Right atrium auricular region (tissue), 2 donors: ENCODE data around the gene CACNG1. TPM values are rescaled to one million over a fixed set of nuclear protein-coding genes. Genes with fewer than 3 reads are reported as not detected.

Experiments
- DNase-seq: peaks from one replicate; pipeline ENCODE4 v3.0.0-alpha.2; 2019; ENCODE audit warnings: low spot score
- H3K27ac ChIP-seq, 2 donors: fragments of 200-600 bp; sonication (generic); 1 replicate in 1 of 2; 2 replicates in 1 of 2; pipeline ENCODE4 v1.5.1; 2016 to 2019
- H3K27me3 ChIP-seq, 2 donors: fragments of 200-600 bp; sonication (generic); one replicate each; pipeline versions ENCODE4 v1.5.1 to v1.6.0; 2017 to 2019
- H3K36me3 ChIP-seq: fragments of 200-600 bp; sonication (generic); one replicate; pipeline ENCODE4 v1.5.1; 2016
- H3K4me1 ChIP-seq, 2 donors: fragments of 200-600 bp; sonication (generic); one replicate each; pipeline versions ENCODE4 v1.5.1 to v1.6.0; 2017 to 2019
- H3K4me3 ChIP-seq, 2 donors: fragments of 200-600 bp; sonication (generic); 1 replicate in 1 of 2; 2 replicates in 1 of 2; pipeline ENCODE4 v1.5.1; 2017 to 2019; ENCODE audit warnings: mild to moderate bottlenecking in 1 of 2, moderate library complexity in 1 of 2
- H3K9me3 ChIP-seq, 2 donors: fragments of 200-600 bp; sonication (generic); one replicate each; pipeline ENCODE4 v1.5.1; 2019
- CTCF ChIP-seq, 2 donors: fragments of 200-600 bp; sonication (generic); IDR thresholded peaks; one replicate each; pipeline ENCODE4 v1.5.1; 2019; ENCODE audit warnings: antibody characterized with exemption in 2 of 2
- total RNA-seq, 2 donors: library from RNA; depleted of rRNA; stranded (reverse); fragments of >200 nt; gene quantifications; one replicate each; pipeline ENCODE4 v1.1.0, GENCODE V29; 2016

CACNG1 gene
- total RNA-seq, 2 donors from 2014 or later, result not detected

GRCh38 chr17:67055811-67056745 lies 11.7 kb downstream of the CACNG1 start:
- Histone ChIP-seq H3K27ac (no peak overlapping the region), H3K4me3 (no peak overlapping the region), H3K4me1 (peaks cover 0 to 7% of the 10 kb centered on the region in 2 donors), H3K27me3 (no peaks in the 10 kb centered on the region), H3K36me3 (no peaks in the 10 kb centered on the region), H3K9me3 (no peaks in the 10 kb centered on the region)
- DNase-seq, result no peak
- TF ChIP-seq CTCF (IDR thresholded peaks at IDR 0.05), result no peak

GRCh38 chr17:67056746-67057490 lies 12.6 kb downstream of the CACNG1 start:
- peak; percentile 40 for DNase-seq
- H3K27ac ChIP-seq, result no peak overlapping the region

GRCh38 chr17:67058036-67058435 lies 13.7 kb downstream of the CACNG1 start:
- no peak for DNase-seq
- Histone ChIP-seq H3K36me3 (no peaks in the 10 kb centered on the region), H3K9me3 (no peaks in the 10 kb centered on the region), H3K4me3 (no peak overlapping the region), H3K4me1 (peaks cover 0 to 7% of the 10 kb centered on the region in 2 donors), H3K27me3 (no peaks in the 10 kb centered on the region), H3K27ac (no peak overlapping the region)
- TF ChIP-seq CTCF (IDR thresholded peaks at IDR 0.05), result no peak

More at GRCh38 chr17:67056746-67057490, 12.6 kb downstream of the CACNG1 start:
- no peak for TF ChIP-seq CTCF (IDR thresholded peaks at IDR 0.05)
- no peaks in the 10 kb centered on the region for H3K9me3 ChIP-seq
- H3K27me3 ChIP-seq, result no peaks in the 10 kb centered on the region
- no peak overlapping the region for H3K4me3 ChIP-seq
- H3K4me1 ChIP-seq, result peaks cover 0 to 7% of the 10 kb centered on the region in 2 donors
- no peaks in the 10 kb centered on the region for H3K36me3 ChIP-seq

GRCh38 chr17:67059372-67059771 lies 15.0 kb downstream of the CACNG1 start:
- no peaks in the 10 kb centered on the region for H3K36me3 ChIP-seq
- no peaks in the 10 kb centered on the region for H3K9me3 ChIP-seq
- no peak for DNase-seq
- H3K27me3 ChIP-seq, result no peaks in the 10 kb centered on the region
- H3K27ac ChIP-seq, result no peak overlapping the region
- no peak overlapping the region for H3K4me3 ChIP-seq
- H3K4me1 ChIP-seq, result peaks cover 0 to 7% of the 10 kb centered on the region in 2 donors
- no peak for TF ChIP-seq CTCF (IDR thresholded peaks at IDR 0.05)

- Histone ChIP-seq H3K27me3 (no peaks in the 10 kb centered on the region), H3K9me3 (no peaks in the 10 kb centered on the region), H3K4me1 (no peaks in the 10 kb centered on the region), H3K27ac (no peak overlapping the region), H3K4me3 (no peak overlapping the region), H3K36me3 (no peaks in the 10 kb centered on the region)
- DNase-seq, result no peak
- TF ChIP-seq CTCF (IDR thresholded peaks at IDR 0.05), result no peak
Measured at GRCh38 chr17:67063141-67063540, 18.8 kb downstream of the CACNG1 start.
